ENCODE measurements around the gene LPAR1. TPM values are rescaled to one million over a fixed set of nuclear protein-coding genes. Genes with fewer than 3 reads are reported as not detected.

Gene LPAR1
- total RNA-seq, 2 experiments from 2014 or later = not detected

- CTCF ChIA-PET = no interaction called here
- POLR2A ChIA-PET = no interaction called here
Measured at GRCh38 chr9:110933350-110934001, 104.8 kb downstream of the LPAR1 start.

- ChIA-PET POLR2A (no interaction called here), CTCF (no interaction called here)
Measured at GRCh38 chr9:110932863-110933262, 105.4 kb downstream of the LPAR1 start.

- POLR2A ChIA-PET = no interaction called here
Measured at GRCh38 chr9:110928599-110928998, 109.7 kb downstream of the LPAR1 start.

GRCh38 chr9:110926828-110927487, 111.3 kb downstream of the LPAR1 start:
- CTCF ChIA-PET = no interaction called here
- POLR2A ChIA-PET = no interaction called here

More at GRCh38 chr9:110928599-110928998, 109.7 kb downstream of the LPAR1 start:
- CTCF ChIA-PET = no interaction called here

DNA sequence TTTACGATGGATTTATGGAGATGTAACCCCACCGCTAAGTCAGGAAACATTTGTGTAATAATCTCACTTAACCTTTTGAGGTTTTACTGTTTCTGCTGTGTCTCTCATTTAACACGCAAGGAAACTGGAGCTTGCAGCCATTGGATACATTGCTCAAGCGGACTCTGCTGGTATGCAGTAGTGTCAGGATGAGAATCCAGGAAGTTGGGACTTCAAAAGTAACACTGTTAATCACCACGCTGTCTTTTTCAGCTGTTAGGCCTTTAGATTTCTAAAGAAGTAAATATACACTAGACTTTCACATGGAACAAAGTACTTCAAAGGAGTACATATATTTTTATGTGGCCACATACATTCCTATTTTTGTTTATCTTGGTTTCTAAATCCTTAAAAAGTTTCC, 114.7 kb downstream of the LPAR1 start:
- CTCF ChIA-PET = no interaction called here
- POLR2A ChIA-PET = no interaction called here

- CTCF ChIA-PET = no interaction called here
Measured at GRCh38 chr9:110922145-110922544, 116.1 kb downstream of the LPAR1 start.

DNA sequence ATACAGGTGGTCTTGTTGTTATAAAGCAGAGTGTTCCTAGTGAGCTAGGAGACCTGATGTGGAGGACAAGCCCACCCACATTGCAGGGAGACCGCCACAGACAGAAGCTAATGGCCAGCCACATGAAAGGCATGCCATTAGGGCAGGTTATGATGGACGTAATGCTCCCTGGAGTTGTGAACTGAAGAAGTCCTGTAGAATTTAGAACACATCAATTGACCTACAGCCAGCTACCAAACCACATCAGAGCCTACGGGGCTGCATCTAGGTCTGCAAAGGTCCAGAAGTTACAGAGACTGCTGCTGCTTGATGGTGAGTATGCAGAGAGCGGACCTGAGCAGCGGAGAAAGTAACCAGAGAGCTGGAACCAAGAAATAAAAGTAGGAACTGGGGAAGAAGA, 116.6 kb downstream of the LPAR1 start:
- ChIA-PET CTCF (no interaction called here), POLR2A (no interaction called here)

More at GRCh38 chr9:110922145-110922544, 116.1 kb downstream of the LPAR1 start:
- POLR2A ChIA-PET = no interaction called here

DNA sequence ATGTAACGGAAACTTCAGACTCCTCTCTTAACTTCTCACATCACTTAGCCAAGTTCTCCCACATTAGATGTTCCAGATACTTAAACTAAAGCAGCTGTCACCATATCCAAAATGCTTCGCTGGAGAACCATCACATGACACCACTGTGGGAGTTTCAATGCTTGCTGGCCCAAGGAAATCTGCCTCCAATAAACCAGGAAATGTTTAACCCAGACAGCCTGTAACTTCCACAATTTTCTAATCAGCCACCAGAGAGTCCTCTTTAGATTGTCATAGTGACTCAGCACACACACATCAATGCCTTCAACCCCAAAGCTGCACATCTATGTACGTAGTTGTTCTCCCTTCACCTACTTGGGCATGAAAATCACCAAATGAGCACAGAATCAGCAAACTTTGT, 118.7 kb downstream of the LPAR1 start:
- POLR2A ChIA-PET = no interaction called here

GRCh38 chr9:110919050-110919435, 119.2 kb downstream of the LPAR1 start:
- ChIA-PET CTCF (no interaction called here), POLR2A (no interaction called here)

More for the DNA sequence above, 118.7 kb downstream of the LPAR1 start:
- CTCF ChIA-PET = no interaction called here

- ChIA-PET CTCF (no interaction called here), POLR2A (no interaction called here)
Measured at GRCh38 chr9:110918316-110919049, 119.8 kb downstream of the LPAR1 start.

DNA sequence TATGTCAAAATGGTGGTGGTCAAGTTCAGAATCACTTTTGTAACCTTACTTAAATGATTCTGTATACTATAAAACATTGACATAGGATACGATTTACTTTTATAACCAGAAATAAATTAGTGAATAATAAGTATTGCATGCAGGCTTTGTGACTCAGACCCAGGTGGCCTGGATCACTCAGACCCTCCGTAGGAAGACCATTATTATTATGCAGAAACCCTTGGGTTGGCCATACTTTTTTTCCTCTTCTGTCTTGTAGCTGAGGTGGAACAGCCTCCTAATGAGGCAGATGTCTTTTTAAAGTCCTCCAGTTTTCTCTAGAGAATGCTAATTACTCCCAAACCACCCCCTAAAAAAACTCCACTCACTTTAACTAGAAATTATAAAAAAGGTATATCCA, 121.9 kb downstream of the LPAR1 start:
- CTCF ChIA-PET = no interaction called here
- POLR2A ChIA-PET = no interaction called here

DNA sequence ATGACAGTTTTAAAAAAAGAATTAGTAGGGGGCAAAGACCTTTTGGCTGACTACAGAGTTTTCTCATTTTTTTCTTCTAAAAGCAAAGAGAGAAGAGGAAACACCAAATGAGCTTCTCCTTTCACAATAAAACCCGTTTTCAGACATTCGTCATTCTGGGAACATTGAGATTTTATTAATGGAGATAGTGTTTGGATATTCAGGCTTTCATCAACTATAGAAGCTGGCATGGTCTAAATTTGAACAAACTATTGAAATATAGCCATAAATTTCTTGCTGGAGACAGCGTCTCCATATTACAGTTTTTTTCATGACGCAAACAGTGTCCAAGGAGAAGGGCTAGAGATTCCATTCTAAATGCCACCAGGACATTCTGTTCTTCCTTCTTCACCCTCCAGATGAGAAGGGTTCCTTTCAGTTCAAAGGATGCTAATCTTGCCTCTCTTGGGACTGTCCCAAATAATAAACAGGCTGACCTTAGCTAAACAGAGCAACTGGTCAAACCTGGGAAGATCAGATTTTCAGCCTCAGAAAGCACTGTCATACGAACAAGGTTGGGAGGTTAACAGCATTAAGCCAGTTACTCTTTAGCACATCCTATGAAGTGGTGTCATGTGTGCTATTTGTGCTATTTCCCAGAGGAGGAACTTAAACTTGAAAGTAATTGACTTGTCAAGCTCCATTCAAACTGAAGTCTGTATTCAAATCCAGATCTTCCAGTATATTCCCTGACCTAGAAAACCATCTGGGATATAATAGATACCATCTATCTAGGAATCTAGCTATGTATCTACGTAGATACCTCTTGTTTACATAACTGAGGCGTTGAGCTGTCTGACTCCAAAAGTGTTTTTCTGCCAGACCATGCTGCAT, 125.6 kb downstream of the LPAR1 start:
- ChIA-PET POLR2A (no interaction called here), CTCF (no interaction called here)

DNA sequence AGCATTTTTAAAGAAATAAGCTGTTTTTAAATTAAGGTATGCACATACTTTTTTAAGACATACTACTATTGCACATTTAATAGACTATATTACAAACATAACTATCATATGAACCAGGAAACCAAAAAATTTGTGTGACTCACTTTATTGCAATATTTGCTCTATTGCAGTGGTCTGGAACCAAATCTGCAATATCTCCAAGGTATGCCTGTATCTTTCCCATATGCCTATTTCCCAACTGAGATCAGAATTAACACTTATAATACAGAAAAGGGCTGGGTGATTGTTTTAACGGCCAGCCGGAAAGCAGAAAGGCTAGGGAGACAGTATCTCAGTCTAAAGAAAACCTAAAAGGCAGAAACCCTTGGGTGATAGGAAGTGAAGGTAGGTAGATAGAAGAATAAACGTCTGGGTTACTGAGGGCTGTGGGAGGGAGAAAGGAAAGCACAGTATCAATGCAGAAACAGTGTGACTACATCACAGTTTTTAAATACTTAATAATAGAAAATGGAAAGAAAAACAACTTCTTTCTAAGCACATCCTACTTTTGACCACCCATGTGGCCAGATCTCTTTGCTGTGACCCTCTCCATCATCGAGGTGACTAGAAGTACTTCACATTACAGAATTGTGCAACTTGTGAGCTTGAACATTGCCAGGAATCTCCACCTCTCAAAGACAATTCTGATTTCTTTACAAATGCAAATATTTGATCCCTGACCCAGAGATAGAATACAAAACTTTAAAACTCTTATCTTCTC, 126.4 kb downstream of the LPAR1 start:
- ChIA-PET POLR2A (no interaction called here), CTCF (no interaction called here)

DNA sequence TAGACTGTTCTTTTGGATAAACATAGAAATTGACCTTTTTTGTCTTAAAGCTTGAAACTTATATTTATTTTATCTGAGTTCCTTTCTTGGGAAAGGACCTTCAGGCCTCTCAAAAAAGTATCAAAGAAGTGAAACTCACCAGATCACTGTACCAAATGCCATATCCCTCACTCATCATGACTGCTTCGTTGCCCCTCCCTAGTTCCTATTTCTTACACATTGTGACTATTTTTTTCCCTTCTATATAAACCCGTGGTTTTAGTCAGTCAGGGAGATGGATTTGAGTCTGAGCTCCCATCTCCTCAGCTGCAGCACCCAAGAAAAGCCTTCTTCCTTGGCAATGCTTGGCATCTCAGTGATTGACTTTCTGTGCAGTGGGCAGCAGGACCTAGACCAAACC, 129.4 kb downstream of the LPAR1 start:
- ChIA-PET CTCF (no interaction called here), POLR2A (no interaction called here)

GRCh38 chr9:110900917-110901316, 137.4 kb downstream of the LPAR1 start:
- ChIA-PET POLR2A (no interaction called here), CTCF (no interaction called here)

DNA sequence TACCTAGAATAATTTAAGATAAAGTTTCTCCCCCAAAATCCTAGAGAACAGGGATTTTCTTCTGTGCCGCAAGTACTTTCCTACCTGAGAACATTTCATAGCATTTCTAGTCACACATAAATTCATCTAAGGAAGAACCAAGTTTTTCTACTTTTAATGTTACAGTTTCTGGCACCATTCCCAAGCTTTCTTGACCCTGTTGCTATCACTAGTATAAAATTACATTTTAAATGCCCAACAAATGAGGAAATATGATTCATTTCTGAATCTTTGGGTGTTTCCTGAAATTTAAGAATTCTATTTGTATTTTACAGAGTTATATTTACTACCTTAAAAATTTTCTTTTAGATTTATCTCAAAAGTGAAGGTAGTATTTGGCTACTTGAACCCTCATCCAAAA, 137.8 kb downstream of the LPAR1 start:
- POLR2A ChIA-PET = no interaction called here

GRCh38 chr9:110898866-110899265, 139.4 kb downstream of the LPAR1 start:
- CTCF ChIA-PET = no interaction called here
- POLR2A ChIA-PET = no interaction called here

More for the DNA sequence above, 137.8 kb downstream of the LPAR1 start:
- CTCF ChIA-PET = no interaction called here

DNA sequence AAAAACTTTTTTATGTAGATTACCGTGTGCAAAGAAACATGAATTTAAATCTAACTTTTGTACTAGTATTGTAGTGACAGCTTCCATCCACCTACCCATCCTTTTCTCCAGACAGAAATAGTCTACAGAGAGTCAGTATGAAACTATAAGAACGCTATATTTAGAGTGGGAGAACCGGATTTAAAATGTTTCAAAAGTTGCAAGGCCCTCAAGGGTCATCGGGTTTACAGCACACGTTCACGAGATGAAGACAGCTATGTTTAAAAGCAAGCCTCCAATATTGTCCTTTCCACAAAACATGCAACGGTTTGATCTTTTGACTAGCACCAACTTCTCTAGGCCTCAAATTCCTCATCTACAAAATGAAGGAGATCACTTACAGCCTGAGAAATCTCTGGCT, 139.9 kb downstream of the LPAR1 start:
- ChIA-PET POLR2A (no interaction called here), CTCF (no interaction called here)

- ChIA-PET CTCF (no interaction called here), POLR2A (no interaction called here)
Measured at GRCh38 chr9:110897943-110898342, 140.3 kb downstream of the LPAR1 start.
